Mesothelial cell of epicardium (in vitro differentiated cells): ENCODE results near the gene TVP23C. TPM values are rescaled to one million over a fixed set of nuclear protein-coding genes. Genes with fewer than 3 reads are reported as not detected.
"Not testable (repeated sequence)": the region's sequence is repeated elsewhere in the genome, so short reads cannot be mapped to it uniquely, and the experiment has no call there.

Source experiments
- DNase-seq, 2 experiments: peaks; one replicate each; pipeline ENCODE4 v3.0.0; 2021; ENCODE audit warnings: low spot score in 2 of 2; ENCODE audit not compliant: unreplicated experiment in 2 of 2
- H3K27ac Mint-ChIP-seq: 2 replicates; pipeline ENCODE4 v1.8.0; 2021; ENCODE audit warnings: mixed read lengths
- H3K27me3 Mint-ChIP-seq: 2 replicates; pipeline ENCODE4 v1.8.0; 2021; ENCODE audit warnings: low read depth, mixed read lengths
- H3K36me3 Mint-ChIP-seq: 2 replicates; pipeline ENCODE4 v1.8.0; 2021; ENCODE audit warnings: mixed read lengths
- H3K4me1 Mint-ChIP-seq: 2 replicates; pipeline ENCODE4 v1.8.0; 2021; ENCODE audit warnings: mixed read lengths
- H3K4me3 Mint-ChIP-seq: 2 replicates; pipeline ENCODE4 v1.8.0; 2021; ENCODE audit warnings: mild to moderate bottlenecking, moderate library complexity, mixed read lengths
- H3K9me3 Mint-ChIP-seq: 2 replicates; pipeline ENCODE4 v1.8.0; 2021; ENCODE audit warnings: mixed read lengths
- CTCF ChIP-seq: fragments of 200-600 bp; sonication (generic); IDR thresholded peaks from one replicate; pipeline ENCODE4 v1.5.0; 2021; ENCODE audit warnings: antibody characterized with exemption; ENCODE audit not compliant: unreplicated experiment
- total RNA-seq: library from RNA; stranded (reverse); gene quantifications from 3 replicates; pipeline ENCODE4 v1.2.1, GENCODE V29; 2021

The TVP23C gene
- total RNA-seq, 1 donor from 2014 or later, result 66.4 TPM

DNA sequence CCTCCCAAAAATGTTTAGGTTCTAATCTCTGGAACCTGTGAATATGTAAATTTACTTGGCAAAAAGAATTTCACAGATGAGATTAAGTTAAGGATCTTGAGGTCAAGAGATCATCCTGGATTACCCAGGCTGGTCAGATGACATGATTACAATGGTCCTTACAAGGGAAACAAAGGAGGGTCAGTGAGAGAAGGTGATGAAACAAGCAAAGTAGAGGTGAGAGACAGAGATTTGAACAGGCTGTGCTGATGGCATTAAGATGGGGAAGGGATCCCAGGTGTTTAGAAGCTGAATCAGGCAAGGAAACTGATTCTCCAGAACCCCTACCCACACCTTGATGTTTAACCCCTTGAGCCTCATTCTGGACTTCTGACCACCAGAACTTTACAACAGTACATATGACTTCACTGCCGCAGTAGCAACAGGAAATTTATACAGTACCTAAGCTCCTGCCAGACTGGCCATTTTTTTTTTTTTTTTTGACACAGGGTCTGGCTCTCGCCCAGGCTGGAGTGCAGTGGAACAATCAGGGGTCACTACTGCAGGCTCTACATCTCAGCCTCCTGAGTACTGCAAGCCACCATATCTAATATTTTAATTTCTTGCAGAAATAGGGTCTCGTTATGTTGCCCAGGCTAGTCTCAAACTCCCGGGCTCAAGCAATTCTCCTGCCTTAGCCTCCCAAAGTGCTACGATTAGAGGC, 4.7 kb downstream of the TVP23C start:
- H3K36me3 Mint-ChIP-seq, result peaks cover 14% of the 10 kb centered on the region
- H3K4me1 Mint-ChIP-seq, result peaks cover 16% of the 10 kb centered on the region
- DNase-seq, H3K9me3 Mint-ChIP-seq, H3K27ac Mint-ChIP-seq, H3K27me3 Mint-ChIP-seq, H3K4me3 Mint-ChIP-seq: not testable (repeated sequence)

DNA sequence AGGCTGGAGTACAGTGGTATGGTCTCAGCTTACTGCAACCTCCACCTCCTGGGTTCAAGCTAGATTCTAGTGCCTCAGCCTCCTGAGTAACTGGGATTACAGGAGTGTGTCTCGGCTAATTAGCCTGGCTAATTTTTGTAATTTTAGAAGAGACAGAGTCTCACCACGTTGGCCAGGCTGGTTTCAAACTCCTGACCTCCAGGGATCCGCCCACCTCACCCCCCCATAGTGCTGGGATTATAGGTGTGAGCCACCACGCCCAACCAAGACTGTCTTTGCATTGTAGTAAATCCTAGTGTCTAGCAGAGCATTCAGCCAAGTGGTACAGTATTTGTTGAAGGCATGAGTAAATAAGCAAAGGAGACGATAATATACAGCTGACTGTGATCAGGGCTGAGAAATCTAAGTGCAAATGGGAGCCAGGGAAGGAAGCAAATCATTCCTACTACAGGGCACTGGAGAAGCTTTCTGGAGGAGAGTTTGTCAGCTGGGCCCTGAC, 5.9 kb downstream of the TVP23C start:
- Mint-ChIP-seq H3K36me3 (peaks cover 15% of the 10 kb centered on the region), H3K4me1 (peaks cover 16% of the 10 kb centered on the region)
- not testable (repeated sequence) for DNase-seq, H3K27me3 Mint-ChIP-seq, H3K27ac Mint-ChIP-seq, H3K4me3 Mint-ChIP-seq, H3K9me3 Mint-ChIP-seq

- Mint-ChIP-seq H3K4me1 (peaks cover 17% of the 10 kb centered on the region), H3K36me3 (peaks cover 11% of the 10 kb centered on the region)
- not testable (repeated sequence) for H3K9me3 Mint-ChIP-seq, H3K27me3 Mint-ChIP-seq, H3K4me3 Mint-ChIP-seq, DNase-seq, H3K27ac Mint-ChIP-seq
These were observed 10.4 kb downstream of the TVP23C start for GRCh38 chr17:15552932-15553331.

DNA sequence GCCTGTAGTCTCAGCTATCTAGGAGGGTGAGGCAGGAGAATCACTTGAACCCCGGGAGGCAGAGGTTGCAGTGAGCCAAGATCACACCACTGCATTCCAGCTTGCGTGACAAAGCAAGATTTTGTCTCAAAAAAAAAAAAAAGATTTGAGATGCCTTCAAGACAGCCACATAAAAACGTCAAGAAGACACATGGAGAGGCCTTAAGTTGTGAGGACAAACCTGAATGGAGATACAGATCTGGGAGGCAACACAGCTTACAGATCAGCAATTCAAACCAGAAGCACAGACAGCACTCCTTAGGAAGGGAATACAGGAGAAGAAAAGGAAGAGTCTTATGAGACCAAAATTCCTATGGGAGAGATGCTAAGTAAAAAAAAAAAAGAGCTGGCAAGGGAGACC, 13.7 kb downstream of the TVP23C start:
- DNase-seq, H3K9me3 Mint-ChIP-seq, H3K4me3 Mint-ChIP-seq, H3K27me3 Mint-ChIP-seq: not testable (repeated sequence)
- Mint-ChIP-seq H3K27ac (peak overlapping the region; percentile 26), H3K4me1 (peaks cover 19% of the 10 kb centered on the region), H3K36me3 (peaks cover 17% of the 10 kb centered on the region)

DNA sequence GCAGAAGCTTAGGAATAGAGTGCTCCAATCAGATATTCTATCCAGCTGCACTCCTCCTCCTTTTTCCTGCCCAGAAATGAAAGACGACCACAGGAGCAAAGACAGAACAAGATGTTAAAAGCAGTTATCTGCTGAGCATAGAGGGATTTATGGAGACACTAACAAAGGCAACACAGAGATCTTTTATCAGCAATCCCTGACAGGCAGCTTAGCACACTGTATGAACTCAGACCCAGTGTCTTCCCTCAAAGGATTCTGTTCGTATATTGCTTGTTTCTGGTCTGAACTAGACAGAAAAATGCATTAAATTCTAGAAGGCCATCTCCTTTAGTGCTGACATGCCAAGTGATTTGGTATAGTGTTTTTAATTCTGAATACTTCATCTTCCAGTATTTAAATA, 16.7 kb downstream of the TVP23C start:
- not testable (repeated sequence) for H3K4me3 Mint-ChIP-seq, H3K27me3 Mint-ChIP-seq, H3K27ac Mint-ChIP-seq, H3K9me3 Mint-ChIP-seq, DNase-seq
- Mint-ChIP-seq H3K4me1 (peaks cover 21% of the 10 kb centered on the region), H3K36me3 (peaks cover 24% of the 10 kb centered on the region)

GRCh38 chr17:15540371-15541219, 22.7 kb downstream of the TVP23C start:
- not testable (repeated sequence) for H3K27ac Mint-ChIP-seq, H3K4me1 Mint-ChIP-seq, H3K9me3 Mint-ChIP-seq, H3K4me3 Mint-ChIP-seq, H3K27me3 Mint-ChIP-seq, DNase-seq
- peaks cover 27% of the 10 kb centered on the region for H3K36me3 Mint-ChIP-seq

- not testable (repeated sequence) for H3K4me1 Mint-ChIP-seq, H3K27ac Mint-ChIP-seq, H3K27me3 Mint-ChIP-seq, H3K4me3 Mint-ChIP-seq, DNase-seq
- Mint-ChIP-seq H3K36me3 (peaks cover 28% of the 10 kb centered on the region), H3K9me3 (peaks cover 10% of the 10 kb centered on the region)
These were observed 30.2 kb downstream of the TVP23C start for GRCh38 chr17:15533122-15533521.

GRCh38 chr17:15526292-15527218, 36.7 kb downstream of the TVP23C start:
- Mint-ChIP-seq H3K36me3 (peaks cover 17% of the 10 kb centered on the region), H3K9me3 (peaks cover 11% of the 10 kb centered on the region)
- H3K4me3 Mint-ChIP-seq, H3K27ac Mint-ChIP-seq, H3K4me1 Mint-ChIP-seq, DNase-seq, H3K27me3 Mint-ChIP-seq: not testable (repeated sequence)
- peak; percentile 46 for TF ChIP-seq CTCF

DNA sequence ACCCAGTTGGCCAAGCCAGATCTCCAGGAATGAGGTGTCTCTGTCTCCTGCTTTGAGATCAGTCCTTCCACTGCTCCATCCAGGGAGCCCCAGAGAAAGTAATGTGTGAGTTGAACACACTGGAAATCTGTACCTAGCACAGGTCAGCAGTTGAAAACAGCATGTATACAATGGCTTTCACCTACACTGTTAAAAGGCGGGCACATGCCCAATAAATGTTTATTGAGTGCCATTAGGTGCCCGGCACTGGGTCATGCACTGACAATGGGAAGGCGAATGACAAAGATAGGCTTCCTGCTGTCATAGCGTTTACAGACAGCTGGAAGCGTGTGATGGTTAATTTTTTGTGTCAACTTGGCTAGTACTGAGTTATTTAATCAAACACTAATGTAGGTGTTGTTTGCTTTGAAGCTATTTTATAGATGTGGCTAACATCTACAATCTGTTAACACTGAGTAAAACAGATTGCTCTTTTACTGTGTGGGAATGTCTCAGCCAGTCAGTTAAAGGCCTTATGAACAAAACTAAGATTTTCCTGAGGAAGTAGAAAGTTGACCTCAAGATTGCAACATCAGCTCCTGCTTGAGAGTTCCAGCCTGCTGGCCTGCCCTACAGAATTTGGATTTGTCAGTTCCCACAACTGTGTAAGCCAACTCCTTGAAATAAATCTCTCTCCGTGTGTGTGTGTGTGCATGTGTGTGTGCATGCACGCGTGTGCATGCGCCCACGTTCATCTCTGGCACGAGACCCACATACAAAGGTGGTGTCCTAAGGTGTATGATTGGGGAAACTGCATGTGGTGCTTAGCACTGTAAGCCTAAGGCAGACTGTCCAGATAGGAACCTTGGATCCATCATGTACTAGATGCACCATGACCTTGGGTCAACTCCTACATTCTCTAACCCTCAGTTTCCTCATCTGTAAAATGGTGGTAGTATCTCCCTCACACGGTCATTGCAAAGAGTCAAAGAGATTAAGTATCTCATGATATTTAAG, 38.0 kb downstream of the TVP23C start:
- H3K9me3 Mint-ChIP-seq, H3K4me1 Mint-ChIP-seq, H3K27ac Mint-ChIP-seq, H3K4me3 Mint-ChIP-seq, H3K27me3 Mint-ChIP-seq, DNase-seq: not testable (repeated sequence)
- peaks cover 13% of the 10 kb centered on the region for H3K36me3 Mint-ChIP-seq
